Fibroblast of upper back skin (primary cell): ENCODE measurements around the gene SEZ6L.
"Not testable (repeated sequence)": the region's sequence is repeated elsewhere in the genome, so short reads cannot be mapped to it uniquely, and the experiment has no call there.

ENCODE experiments used
- DNase-seq: peaks from one replicate; pipeline ENCODE4 v3.0.0-alpha.2; 2013

The SEZ6L gene

DNA sequence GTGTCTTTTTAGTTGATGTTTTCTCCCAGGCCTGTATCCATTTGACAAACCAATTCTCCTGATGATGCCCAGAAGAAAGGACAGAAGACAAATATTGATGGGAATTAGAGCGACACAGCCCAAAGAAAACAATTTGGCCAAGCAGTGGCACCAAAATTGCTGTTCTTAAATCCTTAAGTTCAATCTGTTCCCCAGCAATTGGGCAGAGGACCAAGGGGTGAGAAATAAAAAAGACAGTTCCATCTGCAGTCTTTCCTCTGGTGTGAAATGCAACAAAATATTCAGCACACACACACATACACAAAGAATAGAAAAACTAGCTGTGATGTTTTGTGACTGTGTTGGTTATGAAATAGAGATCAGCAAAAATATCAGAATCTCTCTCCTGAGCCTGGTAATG is 221.8 kb downstream of the SEZ6L start:
- DNase-seq: no peak

DNA sequence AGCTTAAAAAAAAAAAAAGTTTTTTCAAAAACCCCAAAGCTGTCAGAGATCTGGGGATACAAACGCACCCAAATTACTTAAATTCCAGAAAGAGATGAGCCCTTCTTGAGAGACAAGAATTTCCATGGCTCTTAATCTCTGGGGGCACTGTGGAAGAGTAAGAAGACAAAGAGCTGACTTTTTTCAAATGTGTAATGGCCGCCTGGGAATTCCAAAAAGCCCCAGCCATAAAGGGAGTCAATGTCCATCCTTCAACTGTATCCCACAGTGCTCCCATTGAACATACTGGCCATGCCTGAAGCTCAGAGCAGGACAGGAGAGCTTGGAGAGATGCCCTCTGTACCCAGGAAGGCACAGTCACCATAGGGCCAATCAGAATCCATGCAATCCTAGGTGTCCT is 222.4 kb downstream of the SEZ6L start:
- no peak for DNase-seq

DNA sequence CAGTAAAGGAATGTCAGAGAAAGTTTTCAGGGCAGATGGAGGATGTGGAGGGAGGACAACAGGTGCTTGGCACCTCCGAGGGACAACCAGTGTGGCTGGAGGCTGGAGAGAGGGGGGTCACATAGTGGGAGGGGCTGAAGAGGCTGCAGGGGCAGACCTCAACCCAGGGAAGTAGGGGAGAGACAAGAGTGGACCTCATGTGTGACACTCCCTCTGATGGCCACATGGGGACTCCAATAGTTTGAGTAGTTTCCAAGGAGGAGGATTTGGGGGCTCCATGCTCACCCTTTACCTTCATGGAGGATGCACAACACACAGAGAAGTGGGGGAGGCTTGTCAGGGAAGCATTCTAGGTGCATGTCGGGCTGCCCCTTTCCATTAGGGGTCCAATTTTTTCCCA is 224.7 kb downstream of the SEZ6L start:
- no peak for DNase-seq

DNA sequence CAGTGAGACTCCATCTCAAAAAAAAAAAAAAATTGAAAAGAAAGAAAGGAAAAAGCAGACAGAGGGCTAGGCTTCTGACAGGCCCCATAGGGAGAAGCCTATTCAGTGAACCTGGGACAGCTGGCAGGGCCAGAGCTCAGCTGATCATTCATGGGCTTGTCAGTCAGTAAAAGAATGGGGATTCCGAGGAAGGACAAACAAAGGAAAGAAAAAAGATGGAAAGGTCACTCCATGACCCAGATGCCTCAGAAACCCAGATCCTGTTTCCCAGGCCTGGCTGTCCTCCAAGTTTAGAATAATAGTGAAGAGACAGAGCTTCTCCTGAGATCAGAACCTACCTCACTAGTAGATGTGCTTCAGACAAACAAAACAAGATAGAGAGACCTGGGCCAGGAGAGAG is 225.5 kb downstream of the SEZ6L start:
- DNase-seq: no peak

GRCh38 chr22:26395926-26396325 is 226.7 kb downstream of the SEZ6L start:
- no peak for DNase-seq

GRCh38 chr22:26398741-26399153 is 229.5 kb downstream of the SEZ6L start:
- DNase-seq: peak; percentile 70

DNA sequence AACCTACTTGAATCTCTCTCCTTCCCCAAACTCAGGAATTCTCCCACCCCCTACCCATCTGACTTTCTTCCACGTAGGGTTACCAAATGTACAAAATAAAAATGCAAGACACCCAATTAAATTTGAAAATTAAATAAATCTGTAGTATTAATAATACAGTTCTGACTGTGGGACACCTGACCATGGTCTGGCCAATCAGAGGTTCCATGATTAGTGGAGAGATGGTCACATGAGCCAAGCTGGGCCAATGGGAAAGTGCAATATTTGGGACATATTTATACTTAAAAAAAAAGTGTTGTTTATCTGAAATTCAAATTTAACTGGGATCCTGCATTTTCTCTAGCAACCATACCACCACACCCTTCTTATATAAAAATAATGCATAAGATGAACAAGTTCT is 230.0 kb downstream of the SEZ6L start:
- no peak for DNase-seq

- DNase-seq: no peak
Measured at GRCh38 chr22:26401726-26402125, 232.5 kb downstream of the SEZ6L start.

DNA sequence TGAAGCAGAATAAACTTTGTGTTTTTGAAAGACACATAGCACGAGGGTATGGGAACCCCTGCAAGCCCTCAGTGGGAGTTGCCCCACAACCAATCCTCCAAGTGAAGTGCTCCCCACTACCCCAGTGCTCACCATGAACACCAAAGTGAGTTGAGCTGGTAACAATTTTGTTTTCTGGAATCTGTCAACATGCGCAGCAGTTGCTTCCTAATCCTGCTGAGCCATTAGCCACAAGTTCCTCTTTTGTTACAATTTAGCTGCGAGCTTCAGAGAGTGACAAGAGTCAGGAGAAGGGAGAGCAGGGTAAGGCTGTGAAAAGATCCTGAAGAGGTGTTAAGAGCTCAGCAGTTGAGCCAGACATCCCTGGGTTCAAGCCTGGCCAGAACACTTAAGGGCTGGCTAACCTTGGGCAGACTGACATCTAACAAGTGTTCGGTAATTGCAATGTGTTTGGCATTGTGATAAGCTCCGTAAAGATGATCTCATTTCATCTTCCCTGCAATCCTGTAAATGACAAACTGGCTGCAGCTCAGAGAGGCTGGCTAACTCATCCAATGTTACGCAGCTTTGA is 235.7 kb downstream of the SEZ6L start:
- DNase-seq: no peak

GRCh38 chr22:26406118-26406517 is 236.9 kb downstream of the SEZ6L start:
- peak; percentile 58 for DNase-seq

GRCh38 chr22:26408562-26409220 is 239.4 kb downstream of the SEZ6L start:
- not testable (repeated sequence) for DNase-seq

DNA sequence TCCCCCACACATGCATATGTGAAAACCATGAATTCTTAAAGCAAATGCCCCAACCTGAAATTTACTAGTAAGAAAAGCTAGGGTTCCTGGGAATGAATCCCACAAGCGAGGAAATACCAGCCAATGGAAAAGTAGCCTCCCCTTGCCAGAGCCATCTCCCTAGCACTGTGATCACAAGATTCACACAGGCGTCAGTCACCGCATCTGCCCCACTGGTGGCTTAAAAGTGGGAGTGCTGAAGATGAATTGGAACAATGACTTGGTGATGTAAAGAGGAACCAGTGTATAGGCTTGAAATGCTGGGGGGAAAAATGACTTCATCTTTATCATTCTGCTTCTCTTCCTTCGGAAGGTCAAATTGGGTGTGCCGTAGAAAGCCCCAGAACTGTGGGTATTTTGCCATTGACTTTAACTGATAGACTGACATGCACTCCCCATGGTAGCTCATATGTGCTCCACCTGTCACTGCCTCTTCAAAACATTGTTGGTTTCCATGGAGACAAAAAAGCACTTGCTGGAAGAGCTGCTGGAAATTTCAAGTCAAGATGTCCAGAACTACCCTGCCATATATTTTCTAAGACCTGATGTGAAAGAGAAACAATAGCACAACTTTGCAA is 240.6 kb downstream of the SEZ6L start:
- DNase-seq: no peak

DNA sequence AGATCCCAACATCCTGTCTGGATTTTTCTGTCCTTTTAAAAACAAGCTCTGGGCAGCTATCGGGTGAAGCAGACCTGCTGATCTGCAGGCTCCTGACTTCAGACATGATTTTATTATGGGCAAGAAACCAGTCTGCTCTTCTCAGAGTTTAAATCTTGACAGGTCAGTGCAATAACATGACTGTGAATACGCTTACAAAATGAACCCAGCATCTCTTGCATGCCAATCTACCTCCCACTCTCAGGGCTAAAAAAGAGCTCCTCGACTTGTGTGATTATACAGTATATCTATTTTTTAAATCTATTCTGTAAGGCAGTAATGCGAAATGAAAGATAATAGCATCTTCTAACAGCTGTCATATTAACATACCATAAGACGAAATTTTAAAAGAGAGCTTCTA is 241.1 kb downstream of the SEZ6L start:
- DNase-seq: no peak

- no peak for DNase-seq
Measured at GRCh38 chr22:26414347-26414746, 245.1 kb downstream of the SEZ6L start.

DNA sequence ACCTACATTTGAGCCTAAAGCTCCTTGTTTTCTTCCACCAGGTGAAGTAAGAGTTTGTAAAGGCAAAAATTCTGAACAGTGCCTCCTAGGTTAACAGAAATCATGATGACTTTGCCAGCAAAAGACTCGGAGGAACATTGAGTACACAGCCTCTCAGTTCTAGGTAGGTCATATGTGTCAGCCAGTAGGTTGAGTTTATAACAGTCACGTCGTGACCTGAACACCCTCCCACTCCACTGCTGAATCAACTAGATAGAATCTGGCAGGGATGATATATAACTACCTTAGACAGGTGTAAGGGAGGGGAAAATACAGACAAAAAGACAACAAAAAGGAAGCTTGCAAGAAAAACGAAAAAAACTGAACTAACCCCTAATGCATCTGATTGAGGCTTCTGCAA is 247.0 kb downstream of the SEZ6L start:
- DNase-seq: no peak

GRCh38 chr22:26416670-26417276 is 247.5 kb downstream of the SEZ6L start:
- DNase-seq: peak; percentile 95

DNA sequence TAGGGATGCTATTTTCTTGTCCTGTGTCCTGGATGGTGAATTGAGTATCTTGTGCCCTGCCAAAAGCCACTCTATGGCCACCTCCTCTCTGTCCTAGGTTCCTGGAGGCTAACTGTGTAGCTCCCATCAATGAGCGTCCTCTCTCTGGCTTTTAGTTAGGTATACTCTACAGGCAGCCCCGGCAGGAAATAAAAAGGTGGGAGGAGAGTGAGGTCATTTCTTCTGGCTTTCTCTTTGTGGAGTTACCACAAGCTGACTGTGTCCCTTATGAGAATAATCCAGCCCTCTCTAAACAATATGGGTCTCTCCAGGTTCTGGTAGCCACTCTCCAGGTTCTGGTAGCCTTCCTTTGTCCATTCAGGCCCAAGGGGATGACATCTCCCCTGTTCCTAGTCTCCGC is 248.1 kb downstream of the SEZ6L start:
- no peak for DNase-seq

- DNase-seq: no peak
Measured at GRCh38 chr22:26418620-26419019, 249.4 kb downstream of the SEZ6L start.

DNA sequence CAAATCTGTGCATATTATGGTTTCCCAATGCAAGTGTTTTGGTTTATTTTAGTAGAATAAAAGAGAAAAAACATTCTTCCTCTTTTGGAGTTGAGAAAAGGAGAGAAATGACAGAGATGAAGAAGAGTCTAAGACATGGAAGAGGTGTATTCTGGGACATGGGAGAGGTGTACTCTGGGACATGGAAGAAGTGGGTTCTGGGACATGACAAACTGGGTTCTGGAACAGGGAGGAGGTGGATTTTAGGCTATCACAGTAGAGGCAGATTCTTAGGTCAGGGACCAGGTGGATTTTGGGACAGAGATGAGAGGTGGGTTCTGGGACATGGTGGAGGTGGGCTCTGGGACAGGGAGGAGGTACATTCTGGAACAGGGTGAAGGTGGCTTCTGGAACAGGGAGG is 257.7 kb downstream of the SEZ6L start:
- no peak for DNase-seq

DNA sequence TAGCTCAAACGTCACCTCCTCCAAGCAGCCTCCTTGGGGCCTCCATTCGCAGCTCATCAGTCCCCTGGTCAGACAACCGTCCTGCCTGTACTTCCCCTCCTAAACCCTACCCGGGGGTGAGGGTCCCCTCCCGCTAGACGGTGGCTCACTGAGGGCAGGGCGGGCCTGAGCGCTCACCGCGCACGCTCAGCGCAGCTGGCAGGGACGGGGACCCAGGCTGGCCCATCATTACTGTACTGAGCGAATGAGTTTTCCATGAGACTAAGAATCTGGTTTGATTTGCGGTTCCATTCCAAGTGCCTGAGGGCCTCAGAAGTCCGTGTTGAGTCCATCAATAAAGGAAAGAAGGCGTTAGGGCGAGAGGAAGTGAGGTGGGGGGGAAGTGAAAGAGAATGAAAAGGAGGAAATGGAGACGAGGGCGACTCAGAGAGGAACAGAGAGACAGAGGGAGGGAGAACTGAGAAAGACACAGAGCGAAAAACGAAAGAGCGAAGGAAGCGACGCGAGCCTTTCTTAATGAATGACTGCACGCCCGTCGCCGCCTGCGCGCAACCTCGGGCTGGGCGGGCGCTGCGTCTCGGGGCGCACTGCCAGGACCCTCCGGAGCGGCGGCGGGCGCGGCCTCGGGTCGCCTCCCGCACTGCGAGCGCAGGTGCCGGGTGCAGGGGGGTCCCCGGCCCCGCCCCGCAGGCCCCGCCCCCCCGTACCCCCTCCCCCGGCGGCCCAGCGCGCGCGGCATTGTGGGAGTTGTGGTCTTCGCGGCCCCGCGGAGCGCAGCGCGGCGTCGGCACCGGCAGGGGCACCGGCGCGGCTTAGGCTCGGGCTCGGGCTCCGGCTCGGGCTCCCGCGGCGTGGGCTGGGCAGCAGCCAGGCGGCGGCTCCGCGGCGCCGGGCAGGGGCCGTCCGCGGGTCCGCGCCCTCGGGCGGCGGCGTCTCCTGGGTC is 259.5 kb downstream of the SEZ6L start, which contains the start of gene ASPHD2:
ASPHD2 (plus strand) TSS at position 746 of the 943 bp plus-strand sequence. CDS start 4,356 bp downstream, outside the sequence.
- peak; percentile 64 for DNase-seq

- DNase-seq: no peak
Measured at GRCh38 chr22:26429458-26430286, 260.4 kb downstream of the SEZ6L start.

GRCh38 chr22:26430600-26430999 is 261.3 kb downstream of the SEZ6L start:
- no peak for DNase-seq
